ENCODE results near the gene GPR141. TPM values are rescaled to one million over a fixed set of nuclear protein-coding genes. Genes with fewer than 3 reads are reported as not detected.

GPR141 gene
- total and polyA plus RNA-seq, 12 donors, result 0.17 to 2.2 (median 0.91) TPM; not detected in 3

- intact Hi-C loops (cut with DNase I), result no loop called here
- H3K9me3 ChIP-seq (replicated peaks in 1 of 3), result no peaks in the 10 kb centered on the region
- no peak for TF ChIP-seq CTCF (IDR thresholded peaks at IDR 0.05)
- TF ChIP-seq POLR2A (IDR thresholded peaks at IDR 0.05), result no peak
- no peaks in the 10 kb centered on the region for H3K36me3 ChIP-seq (replicated peaks in 1 of 2)
- no peak overlapping the region for H3K27ac ChIP-seq
- DNase-seq, result no peak
- WGBS, 4 donors, result 47 to 67% (median 61%) methylated on average over 3 of the region's 3 CpGs
- no peaks in the 10 kb centered on the region for H3K27me3 ChIP-seq
- no peak overlapping the region for H3K4me3 ChIP-seq
- no peaks in the 10 kb centered on the region for H3K4me1 ChIP-seq (replicated peaks in 1 of 2)
Measured at GRCh38 chr7:37672926-37673325, 10.6 kb upstream of the GPR141 start.

GRCh38 chr7:37673523-37673922 is 10.0 kb upstream of the GPR141 start:
- TF ChIP-seq CTCF (IDR thresholded peaks at IDR 0.05) (no peak), POLR2A (IDR thresholded peaks at IDR 0.05) (no peak)
- WGBS, 4 donors, result 71 to 79% (median 77%) methylated on average over 1 of the region's 1 CpG
- Histone ChIP-seq H3K9me3 (replicated peaks in 1 of 3) (no peaks in the 10 kb centered on the region), H3K27me3 (no peaks in the 10 kb centered on the region), H3K4me1 (replicated peaks in 1 of 2) (no peaks in the 10 kb centered on the region), H3K4me3 (no peak overlapping the region), H3K36me3 (replicated peaks in 1 of 2) (no peaks in the 10 kb centered on the region), H3K27ac (no peak overlapping the region)
- intact Hi-C loops (cut with DNase I), result no loop called here
- no peak for DNase-seq

- no peak for DNase-seq
- no peaks in the 10 kb centered on the region for H3K27me3 ChIP-seq
- H3K4me1 ChIP-seq (replicated peaks in 1 of 2), result no peaks in the 10 kb centered on the region
- H3K9me3 ChIP-seq (replicated peaks in 1 of 3), result peaks cover 0 to 6% (median 0%) of the 10 kb centered on the region in 3 donors
- no peak for TF ChIP-seq CTCF (IDR thresholded peaks at IDR 0.05)
- TF ChIP-seq POLR2A (IDR thresholded peaks at IDR 0.05), result no peak
- no peak overlapping the region for H3K4me3 ChIP-seq
- intact Hi-C loops (cut with DNase I), result no loop called here
- no peaks in the 10 kb centered on the region for H3K36me3 ChIP-seq (replicated peaks in 1 of 2)
- WGBS, 4 donors, result 38 to 57% (median 46%) methylated on average over 5 of the region's 5 CpGs
- H3K27ac ChIP-seq, result no peak overlapping the region
Measured at GRCh38 chr7:37674531-37674930, 9.0 kb upstream of the GPR141 start.

- TF ChIP-seq CTCF (IDR thresholded peaks at IDR 0.05) (no peak), POLR2A (IDR thresholded peaks at IDR 0.05) (no peak)
- Histone ChIP-seq H3K27ac (no peak overlapping the region), H3K4me1 (replicated peaks in 1 of 2) (no peaks in the 10 kb centered on the region), H3K27me3 (no peaks in the 10 kb centered on the region), H3K9me3 (replicated peaks in 1 of 3) (peaks cover 0 to 6% (median 0%) of the 10 kb centered on the region in 3 donors), H3K36me3 (replicated peaks in 1 of 2) (no peaks in the 10 kb centered on the region), H3K4me3 (no peak overlapping the region)
- DNase-seq, result no peak
- 43 to 65% (median 52%) methylated on average over 1 of the region's 1 CpG for WGBS, 4 donors
- intact Hi-C loops (cut with DNase I), result no loop called here
Measured at GRCh38 chr7:37675749-37676148, 7.8 kb upstream of the GPR141 start.

All from adrenal gland (tissue), 12 donors.